Rectal smooth muscle tissue (tissue), 1 donor: ENCODE measurements around the gene SORCS2.

Experiments
- H3K27ac ChIP-seq: one replicate; pipeline ENCODE4 v1.7.0; 2013; ENCODE audit warnings: low read depth, low read length, inconsistent platforms
- H3K27me3 ChIP-seq: one replicate; pipeline ENCODE4 v1.7.0; 2013; ENCODE audit warnings: low read length; ENCODE audit not compliant: control insufficient read depth, insufficient read depth
- H3K36me3 ChIP-seq: one replicate; pipeline ENCODE4 v1.7.0; 2013; ENCODE audit warnings: low read length; ENCODE audit not compliant: control insufficient read depth, insufficient read depth
- H3K4me1 ChIP-seq: one replicate; pipeline ENCODE4 v1.7.0; 2013; ENCODE audit warnings: low read length; ENCODE audit not compliant: control insufficient read depth, insufficient read depth
- H3K4me3 ChIP-seq: one replicate; pipeline ENCODE4 v1.7.0; 2013; ENCODE audit warnings: low read length
- H3K9ac ChIP-seq: one replicate; pipeline ENCODE4 v1.7.0; 2013; ENCODE audit warnings: low read length

The SORCS2 gene

DNA sequence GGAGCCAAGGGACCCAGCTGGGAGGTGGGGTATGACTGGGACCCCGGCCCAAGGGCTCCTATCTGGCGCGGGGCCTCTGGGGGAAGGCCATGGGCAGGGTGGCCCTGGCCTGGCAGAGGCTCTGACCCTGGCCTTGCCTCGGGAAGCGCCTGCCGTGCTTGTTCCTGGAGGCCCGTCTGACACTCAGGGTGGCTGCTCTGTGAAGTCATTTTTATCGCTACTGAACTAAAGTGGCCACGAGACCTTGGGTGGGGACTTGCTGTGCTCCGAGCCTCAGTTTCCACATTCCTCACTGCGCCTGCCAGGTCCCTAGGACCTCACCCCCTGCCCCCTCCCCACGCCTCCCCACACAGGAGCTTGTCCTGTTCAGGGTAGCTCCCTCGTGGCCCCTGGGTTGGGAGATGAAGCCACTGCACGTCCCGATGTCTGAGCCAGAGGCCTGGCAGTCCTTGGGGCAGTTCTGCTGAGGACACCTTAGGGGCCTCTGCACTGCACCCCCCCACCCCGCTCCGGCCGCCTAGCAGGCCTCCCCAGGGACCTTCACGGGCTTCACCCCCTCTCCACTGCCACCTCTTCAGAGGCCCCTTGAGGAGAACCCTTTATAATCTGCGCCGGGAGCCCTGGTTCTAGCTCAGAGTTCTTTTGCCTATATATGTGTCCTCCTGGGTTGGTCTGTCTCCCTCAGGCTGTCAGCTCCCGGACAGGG is 639 bp upstream of the SORCS2 start:
- Histone ChIP-seq H3K9ac (no peak overlapping the region), H3K4me3 (peak overlapping the region; percentile 33), H3K27ac (no peak overlapping the region), H3K36me3 (no peaks in the 10 kb centered on the region), H3K27me3 (peaks cover 5% of the 10 kb centered on the region), H3K4me1 (peaks cover 9% of the 10 kb centered on the region)

DNA sequence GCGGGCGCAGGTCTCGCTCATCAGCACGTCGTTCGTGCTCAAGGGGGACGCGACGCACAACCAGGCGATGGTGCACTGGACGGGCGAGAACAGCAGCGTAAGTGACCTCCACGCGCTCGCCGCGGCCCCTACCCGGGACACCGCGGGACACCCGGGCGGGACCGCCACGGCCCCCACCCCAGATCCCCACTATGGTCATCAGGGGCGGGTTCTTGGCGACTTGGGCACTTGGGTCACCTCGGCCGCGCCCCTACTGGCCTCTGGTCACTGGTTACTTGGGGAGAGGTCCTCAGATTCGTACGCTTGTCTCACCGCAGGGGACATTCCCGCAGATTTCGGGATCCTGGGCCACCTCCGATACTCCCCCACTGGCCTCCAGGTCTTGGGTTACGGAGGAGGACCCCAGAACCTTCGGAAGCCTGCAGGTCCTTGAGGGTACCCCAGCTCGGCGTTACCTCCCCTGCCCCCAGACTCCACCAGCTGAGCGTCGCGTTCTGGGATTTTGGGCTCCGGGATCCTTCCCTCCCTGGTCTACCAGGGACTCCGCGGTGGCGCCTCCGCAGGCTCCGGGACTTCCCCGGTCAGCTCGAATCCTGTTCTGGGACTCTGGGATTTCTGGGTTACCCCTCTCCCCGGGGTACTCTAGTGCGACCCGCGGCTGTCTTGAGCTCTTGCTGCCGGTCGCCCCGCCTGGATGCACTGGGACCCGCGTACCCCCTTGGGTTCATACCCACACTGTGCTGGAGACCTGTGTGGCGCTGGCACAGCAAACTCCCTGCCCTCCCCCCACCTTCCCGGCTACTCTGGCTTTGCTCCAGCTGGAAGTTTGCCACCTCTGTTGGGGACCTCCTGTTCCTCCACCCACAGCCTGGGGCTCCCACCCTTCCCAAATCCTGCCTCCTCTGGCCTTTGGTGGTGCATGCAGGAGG is 956 bp downstream of the SORCS2 start:
- Histone ChIP-seq H3K4me3 (peak overlapping the region; percentile 64), H3K4me1 (peaks cover 9% of the 10 kb centered on the region), H3K36me3 (no peaks in the 10 kb centered on the region), H3K27me3 (peaks cover 5% of the 10 kb centered on the region), H3K9ac (no peak overlapping the region), H3K27ac (no peak overlapping the region)

DNA sequence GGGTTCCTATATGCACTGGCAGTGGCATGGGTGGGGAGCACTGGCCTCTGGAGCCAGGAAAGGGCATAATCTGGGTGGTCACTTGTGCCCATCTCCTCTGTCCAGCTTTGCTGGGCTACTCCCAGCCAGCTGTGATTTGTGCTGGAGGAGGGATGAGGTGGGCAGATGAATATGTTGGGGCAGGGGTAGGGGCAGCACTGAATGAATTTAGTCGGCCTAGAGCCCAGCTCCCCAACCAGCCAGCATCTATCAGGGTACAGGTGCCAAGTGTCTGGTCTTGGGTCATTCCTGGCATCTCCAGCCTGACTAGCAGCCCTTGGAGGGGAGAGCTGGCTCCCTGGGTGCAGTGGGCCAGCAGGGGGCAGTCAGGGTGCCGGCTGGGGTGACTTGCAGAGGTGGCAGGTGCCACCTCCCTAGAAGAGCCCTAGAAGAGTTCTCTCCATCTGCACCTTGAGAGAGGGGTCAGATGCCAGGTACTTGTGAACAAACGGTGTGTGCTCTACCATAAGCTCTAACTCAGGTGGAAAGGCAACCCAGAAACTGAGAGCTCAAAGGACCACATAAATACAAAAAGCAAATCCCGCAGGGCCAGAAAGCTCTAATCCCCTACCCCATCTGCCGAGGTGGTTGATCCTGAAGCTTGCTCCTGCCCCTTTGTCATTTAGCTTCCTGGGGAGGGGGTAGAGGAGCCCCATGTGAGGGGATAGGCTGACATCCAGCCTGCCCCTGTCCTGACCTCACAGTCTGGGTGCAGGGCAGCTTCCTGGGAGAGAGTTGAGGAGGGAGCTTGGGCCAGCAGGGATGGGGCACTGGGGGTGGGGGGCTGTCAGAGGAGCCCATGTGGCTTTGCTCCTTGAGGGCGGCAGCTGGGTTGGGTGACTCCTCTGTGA is 2.2 kb downstream of the SORCS2 start:
- Histone ChIP-seq H3K27me3 (peaks cover 5% of the 10 kb centered on the region), H3K4me1 (peaks cover 9% of the 10 kb centered on the region), H3K27ac (no peak overlapping the region), H3K36me3 (no peaks in the 10 kb centered on the region), H3K4me3 (no peak overlapping the region), H3K9ac (no peak overlapping the region)

DNA sequence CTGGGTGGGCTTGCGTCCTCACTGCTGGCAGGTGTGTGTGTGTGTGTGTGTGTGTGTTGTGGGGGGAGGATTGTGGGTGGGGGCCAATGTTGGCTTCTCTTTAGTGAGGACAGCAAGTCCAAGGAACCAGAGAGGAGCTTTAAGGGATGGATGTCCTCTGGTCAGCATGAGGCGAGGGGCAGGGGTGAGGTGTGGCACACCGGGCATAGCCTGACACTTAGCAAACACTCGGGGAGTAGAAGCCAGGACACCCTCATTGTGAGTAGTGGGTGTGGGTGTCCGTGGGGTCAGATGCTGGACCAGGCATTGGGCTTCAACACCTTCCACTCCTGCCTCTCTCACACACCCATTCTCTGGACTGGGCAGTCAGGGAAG is 2.8 kb downstream of the SORCS2 start:
- H3K9ac ChIP-seq, result no peak overlapping the region
- no peak overlapping the region for H3K27ac ChIP-seq

DNA sequence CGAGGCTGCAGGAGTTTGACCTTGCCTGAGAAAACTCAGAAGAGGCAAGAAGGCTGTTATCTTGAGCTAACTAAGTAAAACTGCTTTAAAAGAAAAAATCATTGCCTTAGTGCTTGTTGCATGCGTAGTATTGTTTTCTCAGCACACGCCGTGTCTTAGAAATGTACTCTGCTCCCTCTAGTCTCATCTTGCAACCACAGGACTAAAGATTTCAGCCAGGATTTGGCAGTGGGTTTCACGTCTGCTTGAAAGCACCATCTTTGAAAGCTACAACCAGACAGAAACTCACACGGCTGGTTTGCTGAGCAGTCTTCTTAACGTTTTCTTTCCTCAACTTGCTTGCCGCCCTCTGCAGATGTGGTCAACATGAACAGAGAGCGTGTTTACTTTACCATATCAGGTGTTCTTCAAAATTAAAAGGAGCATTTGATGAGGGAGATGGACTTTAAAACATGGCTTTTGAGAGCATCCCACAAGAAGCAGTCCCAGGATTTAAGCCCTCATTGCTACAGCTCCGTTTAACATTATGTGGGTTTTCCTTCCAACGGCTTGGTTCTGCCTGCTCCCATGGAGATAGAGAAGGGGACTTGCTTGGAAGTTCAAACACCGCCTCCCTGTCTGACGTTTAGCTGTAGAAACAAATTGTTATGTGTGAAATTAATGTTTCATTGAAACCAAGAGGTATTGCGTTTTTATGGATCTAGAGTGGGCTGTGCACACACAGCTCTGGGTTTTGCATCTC is 3.4 kb downstream of the SORCS2 start:
- Histone ChIP-seq H3K27me3 (peaks cover 5% of the 10 kb centered on the region), H3K27ac (no peak overlapping the region), H3K36me3 (no peaks in the 10 kb centered on the region), H3K4me3 (no peak overlapping the region), H3K4me1 (peaks cover 9% of the 10 kb centered on the region), H3K9ac (no peak overlapping the region)

More for the DNA sequence above, 2.8 kb downstream of the SORCS2 start:
- Histone ChIP-seq H3K4me3 (no peak overlapping the region), H3K36me3 (no peaks in the 10 kb centered on the region), H3K27me3 (peaks cover 5% of the 10 kb centered on the region), H3K4me1 (peaks cover 9% of the 10 kb centered on the region)

DNA sequence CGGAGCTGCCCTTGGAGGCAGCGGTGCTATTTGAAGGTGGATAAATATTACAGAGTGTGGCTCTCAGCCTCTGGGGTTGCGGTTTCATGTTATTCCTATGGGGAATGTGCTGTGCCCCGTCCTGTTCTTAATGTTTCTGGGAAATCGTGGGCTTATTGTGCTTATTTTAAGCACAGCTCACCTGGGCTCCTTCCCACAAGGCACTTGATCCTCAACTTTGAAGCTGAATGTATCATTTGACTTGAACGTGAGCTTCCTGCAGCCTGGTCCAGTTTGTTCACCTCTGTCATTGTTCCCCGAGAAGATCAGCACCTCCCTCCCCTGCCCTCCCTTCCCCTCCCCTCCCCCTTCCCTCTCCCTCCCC is 3.9 kb downstream of the SORCS2 start:
- H3K27ac ChIP-seq, result no peak overlapping the region
- H3K4me3 ChIP-seq, result no peak overlapping the region
- no peaks in the 10 kb centered on the region for H3K36me3 ChIP-seq
- no peak overlapping the region for H3K9ac ChIP-seq
- peaks cover 9% of the 10 kb centered on the region for H3K4me1 ChIP-seq
- H3K27me3 ChIP-seq, result peaks cover 5% of the 10 kb centered on the region

DNA sequence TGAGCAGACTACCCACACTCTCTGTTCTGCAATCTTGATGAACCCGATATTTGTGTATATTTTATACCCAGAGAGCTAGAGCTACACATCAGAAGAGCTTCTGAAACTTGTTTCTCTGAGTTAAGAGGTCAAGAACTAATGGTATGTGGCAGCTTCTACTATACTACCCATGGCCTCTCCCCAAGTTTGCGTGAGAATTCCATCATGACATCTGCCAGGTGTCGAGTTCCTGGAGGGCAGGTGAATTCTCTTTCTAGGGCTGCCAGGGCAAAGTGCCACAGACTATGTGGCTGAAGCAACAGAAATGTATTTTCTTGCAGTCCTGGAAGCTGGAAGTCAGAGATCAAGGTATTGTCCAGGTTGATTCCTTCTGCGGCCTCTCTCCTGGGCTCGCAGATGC is 4.4 kb downstream of the SORCS2 start:
- H3K36me3 ChIP-seq, result no peaks in the 10 kb centered on the region
- H3K4me3 ChIP-seq, result no peak overlapping the region
- H3K4me1 ChIP-seq, result peaks cover 10% of the 10 kb centered on the region
- H3K9ac ChIP-seq, result no peak overlapping the region
- H3K27ac ChIP-seq, result no peak overlapping the region
- peaks cover 5% of the 10 kb centered on the region for H3K27me3 ChIP-seq

DNA sequence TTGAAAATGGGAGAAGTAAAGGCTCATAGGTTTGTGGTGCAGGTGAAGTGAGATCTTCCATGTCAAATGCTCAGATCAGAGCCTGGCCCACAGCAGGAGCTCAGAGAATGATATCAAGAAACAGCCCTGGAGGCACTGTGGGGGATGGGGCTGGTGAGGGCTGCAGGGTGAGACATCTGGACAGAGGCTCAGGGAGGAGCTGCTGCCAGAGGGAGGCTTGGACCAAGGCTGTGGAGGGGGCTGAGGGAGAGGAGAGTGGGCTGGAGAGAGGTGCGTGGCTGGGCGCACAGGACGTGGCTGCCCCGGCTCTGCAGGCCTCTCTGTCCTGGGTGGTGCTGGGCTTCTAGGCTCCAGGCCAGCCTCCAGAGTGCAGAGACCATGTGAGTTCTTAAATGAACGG is 5.6 kb downstream of the SORCS2 start:
- H3K9ac ChIP-seq, result no peak overlapping the region
- no peak overlapping the region for H3K27ac ChIP-seq
- no peaks in the 10 kb centered on the region for H3K36me3 ChIP-seq
- H3K4me1 ChIP-seq, result peaks cover 10% of the 10 kb centered on the region
- peaks cover 5% of the 10 kb centered on the region for H3K27me3 ChIP-seq
- no peak overlapping the region for H3K4me3 ChIP-seq

DNA sequence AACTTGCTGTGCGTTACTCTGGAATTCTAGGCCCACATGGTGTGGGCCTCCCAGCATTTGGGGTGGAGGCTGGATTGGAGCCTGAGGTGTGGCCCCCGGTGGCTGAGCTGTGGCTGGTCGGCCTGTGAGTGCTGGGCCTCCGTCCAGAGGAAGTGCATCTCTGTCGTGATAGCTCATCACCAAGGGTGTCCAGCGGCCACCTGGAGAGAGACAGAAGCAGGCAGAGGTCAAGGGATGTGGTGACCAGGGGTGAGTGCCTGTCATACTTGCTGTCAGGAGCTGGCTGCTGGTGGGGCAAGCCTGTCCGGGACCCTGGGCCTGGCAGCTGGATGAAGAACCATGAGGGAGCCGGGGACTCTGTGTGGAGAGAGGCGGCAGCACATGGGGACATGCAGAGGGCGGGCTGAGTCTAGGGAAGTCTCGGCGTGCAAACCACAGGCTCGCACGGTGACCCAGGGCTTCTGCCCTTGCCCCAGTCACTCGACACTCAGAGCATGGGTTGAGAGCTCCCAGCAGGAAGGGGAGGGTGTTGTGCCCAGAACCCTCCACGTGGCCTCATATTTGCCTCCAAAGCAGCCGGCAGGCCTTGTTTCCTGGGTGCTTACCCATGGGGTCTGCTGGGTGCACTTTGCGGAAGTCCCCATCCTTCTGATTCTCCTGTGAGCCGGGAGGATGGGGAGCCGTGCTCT is 6.2 kb downstream of the SORCS2 start:
- H3K4me3 ChIP-seq, result no peak overlapping the region
- H3K27ac ChIP-seq, result no peak overlapping the region
- H3K9ac ChIP-seq, result no peak overlapping the region
- peaks cover 7% of the 10 kb centered on the region for H3K4me1 ChIP-seq
- H3K27me3 ChIP-seq, result peaks cover under 1% of the 10 kb centered on the region
- no peaks in the 10 kb centered on the region for H3K36me3 ChIP-seq

DNA sequence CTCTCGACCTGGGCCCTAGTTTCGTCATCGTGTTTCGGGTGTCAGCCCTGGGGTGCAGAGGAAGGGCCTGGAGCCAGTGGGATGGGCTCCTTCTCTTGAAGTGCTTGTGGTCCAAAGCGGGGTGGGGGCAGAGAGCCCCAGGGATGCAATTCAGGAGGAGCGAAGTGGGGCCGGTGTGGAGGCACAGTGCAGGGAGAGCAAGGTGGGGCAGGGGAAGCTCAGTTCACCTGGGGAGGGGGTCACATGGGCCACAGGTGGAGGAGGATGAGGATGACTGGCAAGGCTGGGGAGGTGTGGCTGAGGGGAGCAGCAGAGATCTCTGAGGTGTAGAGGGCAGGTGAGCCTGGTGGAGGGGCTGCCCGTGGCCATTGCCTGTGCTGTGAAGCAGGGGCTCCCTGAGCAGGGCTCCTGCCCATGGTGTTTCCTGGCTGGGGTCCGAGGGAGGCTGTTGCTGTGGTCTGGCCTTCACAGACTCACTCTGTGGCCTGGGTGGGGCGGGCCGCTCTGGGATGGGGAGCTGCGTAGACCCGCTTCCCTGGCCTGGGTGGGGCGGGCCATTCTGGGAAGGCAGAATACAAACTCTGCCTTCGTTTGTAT is 6.9 kb downstream of the SORCS2 start:
- H3K27ac ChIP-seq, result no peak overlapping the region
- H3K4me1 ChIP-seq, result peaks cover 5% of the 10 kb centered on the region
- H3K9ac ChIP-seq, result no peak overlapping the region
- H3K27me3 ChIP-seq, result no peaks in the 10 kb centered on the region
- H3K36me3 ChIP-seq, result no peaks in the 10 kb centered on the region
- H3K4me3 ChIP-seq, result no peak overlapping the region

DNA sequence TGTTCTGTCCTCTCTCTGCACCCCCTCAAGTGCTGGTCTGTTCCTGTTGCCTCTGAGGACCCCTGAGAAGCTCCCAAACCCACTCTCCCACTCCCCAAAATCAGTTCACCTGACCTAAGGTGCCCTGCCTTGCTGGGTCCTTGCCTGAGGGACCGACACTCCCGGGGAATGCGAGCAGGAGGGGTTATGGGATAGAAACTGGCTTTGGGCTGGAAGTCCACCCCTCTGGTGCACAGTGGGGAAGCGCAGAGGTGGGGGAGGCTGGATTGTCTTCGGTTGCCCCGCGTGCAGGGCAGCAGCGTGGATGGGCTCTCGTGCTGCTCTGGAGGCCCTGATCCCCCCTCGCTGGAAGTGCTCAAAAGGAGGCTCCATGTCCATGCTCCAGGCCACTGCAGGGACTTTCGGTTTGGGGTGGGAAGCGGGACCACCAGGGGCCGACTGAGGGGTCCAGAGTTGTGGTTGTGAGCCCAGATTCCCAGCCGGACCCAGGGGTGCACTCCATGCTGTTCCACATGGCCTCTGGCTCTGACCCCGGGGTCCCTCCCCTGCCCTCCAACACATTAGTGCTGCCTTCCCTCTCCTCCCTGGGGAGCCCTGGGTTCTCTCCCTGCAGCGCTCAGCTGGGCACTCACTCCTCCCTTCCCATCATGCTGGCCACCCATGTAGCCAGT is 7.6 kb downstream of the SORCS2 start:
- peak overlapping the region; percentile 10 for H3K27ac ChIP-seq
- H3K27me3 ChIP-seq, result no peaks in the 10 kb centered on the region
- no peak overlapping the region for H3K4me3 ChIP-seq
- H3K36me3 ChIP-seq, result no peaks in the 10 kb centered on the region
- H3K4me1 ChIP-seq, result peaks cover 5% of the 10 kb centered on the region
- no peak overlapping the region for H3K9ac ChIP-seq
